Fibroblast of gingiva (primary cell): Measurements from ENCODE around the gene VOPP1.
"Not testable (repeated sequence)": the region's sequence is repeated elsewhere in the genome, so short reads cannot be mapped to it uniquely, and the experiment has no call there.

Source experiments
- DNase-seq: peaks from one replicate; pipeline ENCODE4 v3.0.0-alpha.2; 2011; ENCODE audit warnings: low read depth

The VOPP1 gene

GRCh38 chr7:55510206-55510605, 62.1 kb downstream of the VOPP1 start:
- DNase-seq = not testable (repeated sequence)

- DNase-seq = peak; percentile 91
Observed at GRCh38 chr7:55509322-55509721, 63.0 kb downstream of the VOPP1 start.

- peak; percentile 36 for DNase-seq
Observed at GRCh38 chr7:55508221-55509011, 63.9 kb downstream of the VOPP1 start.

GRCh38 chr7:55507743-55508142, 64.6 kb downstream of the VOPP1 start:
- no peak for DNase-seq

GRCh38 chr7:55504967-55505658, 67.2 kb downstream of the VOPP1 start:
- DNase-seq = no peak

- no peak for DNase-seq
Observed at GRCh38 chr7:55504093-55504859, 68.0 kb downstream of the VOPP1 start.

- DNase-seq = no peak
Observed at GRCh38 chr7:55502858-55503440, 69.4 kb downstream of the VOPP1 start.

- no peak for DNase-seq
Observed at GRCh38 chr7:55502124-55502857, 70.0 kb downstream of the VOPP1 start.

GRCh38 chr7:55501611-55502010, 70.7 kb downstream of the VOPP1 start:
- no peak for DNase-seq

GRCh38 chr7:55500117-55500756, 72.1 kb downstream of the VOPP1 start:
- no peak for DNase-seq

GRCh38 chr7:55499591-55499990, 72.7 kb downstream of the VOPP1 start:
- DNase-seq = no peak

GRCh38 chr7:55498770-55499169, 73.5 kb downstream of the VOPP1 start:
- no peak for DNase-seq

- no peak for DNase-seq
Observed at GRCh38 chr7:55498142-55498541, 74.2 kb downstream of the VOPP1 start.

- no peak for DNase-seq
Observed at GRCh38 chr7:55497521-55497920, 74.8 kb downstream of the VOPP1 start.

- DNase-seq = no peak
Observed at GRCh38 chr7:55496906-55497305, 75.4 kb downstream of the VOPP1 start.

- DNase-seq = no peak
Observed at GRCh38 chr7:55494951-55495350, 77.4 kb downstream of the VOPP1 start.

GRCh38 chr7:55493408-55493807, 78.9 kb downstream of the VOPP1 start:
- DNase-seq = no peak

- no peak for DNase-seq
Observed at GRCh38 chr7:55491346-55491745, 81.0 kb downstream of the VOPP1 start.

- DNase-seq = no peak
Observed at GRCh38 chr7:55490099-55490498, 82.2 kb downstream of the VOPP1 start.

GRCh38 chr7:55489552-55489951, 82.8 kb downstream of the VOPP1 start:
- no peak for DNase-seq

- DNase-seq = no peak
Observed at GRCh38 chr7:55488804-55489340, 83.4 kb downstream of the VOPP1 start.
